Esophagus squamous epithelium (tissue), 4 donors: Measurements from ENCODE around the gene GALNT10.

Source experiments
- CTCF ChIP-seq, 6 experiments: fragments of 450-650 bp in 4 of 6; fragments of 200-600 bp in 2 of 6; sonication (generic) in 2 of 6; IDR thresholded peaks; one replicate each; pipeline ENCODE4 v1.5.1; 2016 to 2019; ENCODE audit warnings: antibody characterized with exemption in 6 of 6, mild to moderate bottlenecking in 4 of 6, moderate library complexity in 4 of 6
- POLR2A ChIP-seq, 4 donors: fragments of 450-650 bp; IDR thresholded peaks; one replicate each; pipeline ENCODE4 v1.6.1; 2017; ENCODE audit warnings: antibody characterized with exemption in 4 of 4, mild to moderate bottlenecking in 4 of 4, moderate library complexity in 3 of 4

- no peak for TF ChIP-seq CTCF (IDR thresholded peaks at IDR 0.05)
- TF ChIP-seq POLR2A (IDR thresholded peaks at IDR 0.05) = no peak
Measured at GRCh38 chr5:154284433-154284832, 93.9 kb downstream of the GALNT10 start.
